D721Med (cell line): ENCODE measurements around the gene DUS2.
A peak's percentile ranks its signal among the peaks of the same experiment; 100 is the strongest.
"Not testable (repeated sequence)": the region's sequence is repeated elsewhere in the genome, so short reads cannot be mapped to it uniquely, and the experiment has no call there.

ENCODE experiments used
- DNase-seq: peaks from one replicate; pipeline ENCODE4 v3.0.0; 2011; ENCODE audit warnings: low spot score; ENCODE audit not compliant: insufficient read length
- FAIRE-seq: peaks from 2 replicates; lab custom pipeline; 2011; peaks lifted over from hg19 to GRCh38; lab: Jason Lieb, UNC
- TF ChIP-seq, protein P1 (sequence below): IDR thresholded peaks from 2 replicates; pipeline ENCODE4 v1.5.1; 2012; ENCODE audit warnings: mild to moderate bottlenecking, control low read depth; ENCODE audit not compliant: insufficient read depth; ENCODE audit errors: missing control alignments

The DUS2 gene

DNA sequence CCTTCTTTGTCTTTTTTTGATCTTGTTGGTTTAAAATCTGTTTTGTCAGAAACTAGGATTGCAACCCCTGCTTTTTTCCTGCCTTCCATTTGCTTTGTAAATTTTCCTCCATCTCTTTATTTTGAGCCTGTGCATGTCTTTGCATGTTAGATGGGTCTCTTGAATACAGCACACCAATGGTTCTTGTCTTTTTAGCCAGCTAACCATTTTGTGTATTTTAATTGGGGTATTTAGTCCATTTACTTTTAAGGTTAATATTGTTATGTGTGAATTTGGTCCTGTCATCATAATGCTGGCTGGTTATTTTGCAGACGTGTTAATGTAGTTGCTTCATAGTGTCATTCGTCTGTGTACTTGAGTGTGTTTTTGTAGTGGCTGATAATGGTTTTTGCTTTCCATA is 88.3 kb downstream of the DUS2 start:
- no peak for DNase-seq
- no peak for FAIRE-seq
- TF ChIP-seq, protein P1, sequence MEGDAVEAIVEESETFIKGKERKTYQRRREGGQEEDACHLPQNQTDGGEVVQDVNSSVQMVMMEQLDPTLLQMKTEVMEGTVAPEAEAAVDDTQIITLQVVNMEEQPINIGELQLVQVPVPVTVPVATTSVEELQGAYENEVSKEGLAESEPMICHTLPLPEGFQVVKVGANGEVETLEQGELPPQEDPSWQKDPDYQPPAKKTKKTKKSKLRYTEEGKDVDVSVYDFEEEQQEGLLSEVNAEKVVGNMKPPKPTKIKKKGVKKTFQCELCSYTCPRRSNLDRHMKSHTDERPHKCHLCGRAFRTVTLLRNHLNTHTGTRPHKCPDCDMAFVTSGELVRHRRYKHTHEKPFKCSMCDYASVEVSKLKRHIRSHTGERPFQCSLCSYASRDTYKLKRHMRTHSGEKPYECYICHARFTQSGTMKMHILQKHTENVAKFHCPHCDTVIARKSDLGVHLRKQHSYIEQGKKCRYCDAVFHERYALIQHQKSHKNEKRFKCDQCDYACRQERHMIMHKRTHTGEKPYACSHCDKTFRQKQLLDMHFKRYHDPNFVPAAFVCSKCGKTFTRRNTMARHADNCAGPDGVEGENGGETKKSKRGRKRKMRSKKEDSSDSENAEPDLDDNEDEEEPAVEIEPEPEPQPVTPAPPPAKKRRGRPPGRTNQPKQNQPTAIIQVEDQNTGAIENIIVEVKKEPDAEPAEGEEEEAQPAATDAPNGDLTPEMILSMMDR, result no peak

DNA sequence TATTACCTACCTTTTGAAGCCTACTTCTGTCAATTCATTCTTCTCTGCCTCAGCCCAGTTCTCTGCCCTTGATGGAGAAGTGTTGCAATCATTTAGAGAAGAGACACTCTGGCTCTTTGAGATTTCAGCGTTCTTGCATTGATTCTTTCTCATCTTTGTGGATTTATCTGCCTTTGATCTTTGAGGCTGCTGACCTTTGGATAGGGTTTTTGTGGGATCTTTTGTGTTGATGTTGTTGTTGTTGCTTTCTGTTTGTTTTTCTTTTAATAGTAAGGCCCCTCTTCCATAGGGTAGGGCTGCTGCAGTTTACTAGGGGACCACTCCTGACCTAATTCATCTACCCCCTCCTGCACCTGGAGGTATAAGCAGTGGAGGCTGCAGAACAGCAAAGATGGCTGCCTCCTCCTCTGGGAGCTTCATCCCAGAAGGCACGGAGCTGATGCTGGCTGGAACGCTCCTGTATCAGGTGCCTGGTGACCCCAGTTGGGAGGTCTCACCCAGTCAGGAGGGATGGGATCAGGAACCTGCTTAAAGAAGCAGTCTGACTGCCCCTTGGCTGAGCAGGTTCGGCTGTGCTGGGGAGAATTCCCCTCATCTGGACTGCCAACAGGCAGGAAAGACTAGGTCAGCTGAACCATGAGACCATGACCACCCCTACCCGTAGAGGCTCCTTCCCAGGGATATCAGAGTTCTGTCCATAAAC is 90.1 kb downstream of the DUS2 start:
- FAIRE-seq, result no peak
- DNase-seq, result no peak
- TF ChIP-seq, protein P1, result no peak

DNA sequence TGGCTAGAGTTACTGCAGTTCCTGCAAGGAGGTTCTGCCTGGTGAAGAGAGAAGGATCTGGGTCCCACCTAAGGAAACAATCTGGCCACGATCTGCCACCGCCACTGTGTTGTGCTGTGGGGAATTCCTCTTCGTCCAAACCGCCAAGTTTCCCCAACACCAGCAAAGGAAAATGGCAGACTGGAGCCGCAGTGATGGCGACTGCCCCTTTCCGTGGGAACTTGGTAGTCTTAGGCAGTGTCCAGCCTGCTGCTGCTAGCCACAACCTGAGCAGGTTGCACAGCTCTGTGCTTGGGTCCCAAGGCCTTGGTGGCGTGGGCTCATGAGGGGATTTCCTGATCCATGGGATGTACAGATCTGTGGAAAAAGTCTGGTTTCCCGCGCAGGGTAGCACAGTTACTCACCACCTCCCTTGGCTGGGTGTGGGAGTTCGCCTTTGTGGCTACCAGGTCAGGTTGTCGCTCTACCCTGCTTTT is 90.7 kb downstream of the DUS2 start:
- TF ChIP-seq, protein P1, result no peak
- FAIRE-seq (no peak), DNase-seq (no peak)

DNA sequence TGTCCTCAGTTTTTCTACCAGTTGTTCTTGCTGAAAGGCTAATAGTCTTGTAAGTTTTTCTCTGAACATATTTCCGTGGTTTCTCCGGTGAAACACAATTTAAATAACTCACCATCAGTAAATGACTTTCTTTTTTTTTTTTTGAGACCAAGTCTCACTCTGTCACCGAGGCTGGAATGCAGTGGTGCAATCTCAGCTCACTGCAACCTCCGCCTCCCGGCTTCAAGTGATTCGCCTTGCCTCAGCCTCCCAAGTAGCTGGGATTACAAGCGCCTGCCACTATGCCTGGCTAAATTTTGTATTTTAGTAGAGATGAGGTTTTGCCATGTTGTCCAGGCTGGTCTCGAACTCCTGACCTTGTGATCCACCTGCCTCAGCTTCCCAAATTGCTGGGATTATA is 91.9 kb downstream of the DUS2 start:
- not testable (repeated sequence) for FAIRE-seq, DNase-seq

DNA sequence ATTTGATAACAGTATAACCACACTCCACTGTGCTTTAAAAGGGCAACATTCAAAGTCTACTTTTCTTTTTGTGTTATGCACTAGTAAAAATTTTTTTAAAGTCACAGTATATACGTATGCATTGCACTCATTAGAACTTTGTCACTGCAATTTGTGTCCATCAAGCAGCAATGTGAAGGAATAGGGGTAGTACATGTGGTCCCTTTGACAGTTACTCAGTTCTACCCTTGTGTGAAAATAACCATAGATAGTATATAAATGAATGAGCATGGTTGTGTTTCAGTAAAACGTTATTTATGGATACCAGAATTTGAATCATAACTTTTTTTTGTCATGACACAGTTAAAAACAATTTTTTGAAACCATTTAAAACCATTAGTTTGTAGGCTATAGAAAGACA is 92.8 kb downstream of the DUS2 start:
- TF ChIP-seq, protein P1, result no peak
- DNase-seq (no peak), FAIRE-seq (no peak)

DNA sequence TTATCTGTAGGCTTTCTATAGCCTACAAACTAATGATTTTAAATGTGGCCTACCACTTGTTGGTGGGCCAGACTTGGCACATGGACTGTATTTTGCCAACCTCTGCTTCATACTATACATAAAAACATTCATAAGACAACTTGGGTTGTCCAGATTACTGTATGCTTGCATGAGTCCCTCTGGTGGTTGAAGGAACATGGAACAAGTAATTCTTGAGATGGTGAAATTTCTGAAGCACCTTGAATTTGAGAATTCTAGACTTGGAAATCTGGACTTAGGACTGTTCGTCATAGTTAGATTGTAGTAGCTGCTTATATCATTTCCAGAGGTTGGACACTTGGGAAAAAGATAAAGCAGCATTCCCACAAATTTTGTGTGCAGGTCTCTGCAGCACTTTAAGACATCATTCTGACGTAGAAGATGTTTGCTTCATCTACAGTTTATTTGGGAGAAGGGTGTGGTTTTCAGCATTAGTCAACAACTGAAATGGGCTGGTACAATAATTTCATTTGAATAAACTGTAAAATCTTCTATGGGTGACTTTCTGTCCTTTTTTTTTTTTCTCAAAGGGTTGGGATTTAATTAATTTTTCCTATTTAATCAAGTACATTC is 93.3 kb downstream of the DUS2 start:
- DNase-seq, result no peak
- FAIRE-seq, result no peak
- TF ChIP-seq, protein P1, result peak; percentile 17

DNA sequence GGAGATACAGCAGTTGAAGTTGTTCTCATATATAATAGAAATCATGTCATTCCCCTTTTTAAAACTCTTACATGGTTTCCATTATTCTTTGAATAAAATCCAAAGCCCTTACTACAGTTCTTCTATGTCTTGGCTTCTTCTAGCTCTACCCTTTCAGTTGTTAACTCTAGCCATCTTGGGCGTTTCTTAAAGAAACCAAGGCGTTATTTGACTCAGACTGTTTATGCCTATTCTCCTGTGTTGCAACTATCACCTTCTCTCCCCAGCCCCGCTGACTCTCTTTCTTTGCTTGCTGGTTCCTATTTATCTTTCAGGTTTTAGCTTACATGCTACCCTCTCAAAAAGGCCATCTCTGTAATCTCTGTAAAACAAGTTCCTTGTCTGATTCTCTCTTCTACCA is 94.8 kb downstream of the DUS2 start:
- TF ChIP-seq, protein P1, result no peak
- DNase-seq (no peak), FAIRE-seq (no peak)

DNA sequence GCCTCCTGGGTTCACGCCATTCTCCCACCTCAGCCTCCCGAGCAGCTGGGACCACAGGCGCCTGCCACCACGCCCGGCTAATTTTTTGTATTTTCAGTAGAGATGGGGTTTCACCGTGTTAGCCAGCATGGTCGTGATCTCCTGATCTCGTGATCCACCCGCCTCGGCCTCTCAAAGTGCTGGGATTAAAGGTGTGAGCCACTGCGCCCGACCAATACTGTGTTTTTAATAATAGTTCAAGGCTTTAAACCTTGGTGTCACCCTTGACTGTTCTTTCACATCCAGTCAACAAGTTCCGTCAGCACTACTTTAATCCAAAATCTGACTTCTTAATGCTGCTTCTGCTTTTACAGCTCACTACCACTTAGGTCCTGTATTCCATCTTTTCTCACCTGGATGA is 95.9 kb downstream of the DUS2 start:
- DNase-seq, FAIRE-seq: not testable (repeated sequence)

DNA sequence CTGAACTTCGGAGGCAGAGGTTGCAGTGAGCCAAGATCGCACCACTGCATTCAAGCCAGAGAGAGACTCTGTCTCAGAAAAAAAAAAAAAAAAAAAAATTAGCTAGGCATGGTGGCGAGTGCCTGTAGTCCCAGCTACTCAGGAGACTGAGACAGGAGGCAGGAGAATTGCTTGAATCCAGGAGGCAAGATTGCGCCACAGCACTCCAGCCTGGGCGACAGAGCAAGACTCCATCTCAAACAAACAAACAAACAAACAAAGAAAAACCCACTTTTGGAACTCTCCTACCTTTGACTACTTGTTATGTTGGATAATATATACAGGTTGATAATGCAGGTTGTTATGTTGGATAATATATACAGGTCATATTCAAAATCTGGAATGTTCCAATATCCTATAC is 97.4 kb downstream of the DUS2 start:
- not testable (repeated sequence) for FAIRE-seq, DNase-seq
